Upper lobe of left lung (tissue), 4 donors: ENCODE results near the gene NPR2.

ENCODE experiments used
- EP300 ChIP-seq, 4 donors: sonication (generic); formaldehyde crosslinking; IDR thresholded peaks; one replicate each; pipeline ENCODE4 v1.5.1; 2017; ENCODE audit warnings: antibody characterized with exemption in 4 of 4, control low read depth in 2 of 4
- POLR2AphosphoS5 ChIP-seq, 2 donors: sonication (generic); formaldehyde crosslinking; IDR thresholded peaks; one replicate each; pipeline ENCODE4 v1.5.1; 2017; ENCODE audit warnings: antibody characterized with exemption in 2 of 2
- TF ChIP-seq, protein P1 (sequence below), 6 experiments: fragments of 450-650 bp in 4 of 6; fragments of 200-600 bp in 2 of 6; sonication (generic) in 2 of 6; IDR thresholded peaks; one replicate each; pipeline ENCODE4 v1.5.1; 2016 to 2019; ENCODE audit warnings: antibody characterized with exemption in 6 of 6

DNA sequence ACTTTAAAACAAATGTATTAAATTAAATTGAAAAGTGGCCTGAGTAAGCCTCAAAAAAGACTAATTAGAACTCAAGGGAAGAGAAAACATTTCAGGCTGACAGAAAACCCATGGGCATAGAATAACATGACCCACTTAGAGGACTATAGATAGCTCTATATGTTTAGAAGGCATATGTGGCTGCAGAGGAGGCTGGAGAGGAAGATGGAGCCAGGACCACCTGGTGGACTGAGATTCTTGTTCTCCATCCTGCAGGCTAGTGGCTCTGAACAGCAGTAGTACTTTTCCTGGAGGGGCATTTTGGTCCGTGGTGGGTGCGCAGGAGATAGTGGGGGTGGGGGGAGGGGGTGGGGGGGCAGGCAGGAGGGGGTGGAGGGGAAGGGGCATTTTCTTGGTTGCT lies 10.3 kb upstream of the NPR2 start:
- TF ChIP-seq, protein P1, sequence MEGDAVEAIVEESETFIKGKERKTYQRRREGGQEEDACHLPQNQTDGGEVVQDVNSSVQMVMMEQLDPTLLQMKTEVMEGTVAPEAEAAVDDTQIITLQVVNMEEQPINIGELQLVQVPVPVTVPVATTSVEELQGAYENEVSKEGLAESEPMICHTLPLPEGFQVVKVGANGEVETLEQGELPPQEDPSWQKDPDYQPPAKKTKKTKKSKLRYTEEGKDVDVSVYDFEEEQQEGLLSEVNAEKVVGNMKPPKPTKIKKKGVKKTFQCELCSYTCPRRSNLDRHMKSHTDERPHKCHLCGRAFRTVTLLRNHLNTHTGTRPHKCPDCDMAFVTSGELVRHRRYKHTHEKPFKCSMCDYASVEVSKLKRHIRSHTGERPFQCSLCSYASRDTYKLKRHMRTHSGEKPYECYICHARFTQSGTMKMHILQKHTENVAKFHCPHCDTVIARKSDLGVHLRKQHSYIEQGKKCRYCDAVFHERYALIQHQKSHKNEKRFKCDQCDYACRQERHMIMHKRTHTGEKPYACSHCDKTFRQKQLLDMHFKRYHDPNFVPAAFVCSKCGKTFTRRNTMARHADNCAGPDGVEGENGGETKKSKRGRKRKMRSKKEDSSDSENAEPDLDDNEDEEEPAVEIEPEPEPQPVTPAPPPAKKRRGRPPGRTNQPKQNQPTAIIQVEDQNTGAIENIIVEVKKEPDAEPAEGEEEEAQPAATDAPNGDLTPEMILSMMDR (IDR thresholded peaks at IDR 0.05) = no peak
- TF ChIP-seq POLR2AphosphoS5 (IDR thresholded peaks at IDR 0.05) = no peak
- no peak for TF ChIP-seq EP300 (IDR thresholded peaks at IDR 0.05)
